Measurements from ENCODE around the gene TNXB.

The TNXB gene, protein sequence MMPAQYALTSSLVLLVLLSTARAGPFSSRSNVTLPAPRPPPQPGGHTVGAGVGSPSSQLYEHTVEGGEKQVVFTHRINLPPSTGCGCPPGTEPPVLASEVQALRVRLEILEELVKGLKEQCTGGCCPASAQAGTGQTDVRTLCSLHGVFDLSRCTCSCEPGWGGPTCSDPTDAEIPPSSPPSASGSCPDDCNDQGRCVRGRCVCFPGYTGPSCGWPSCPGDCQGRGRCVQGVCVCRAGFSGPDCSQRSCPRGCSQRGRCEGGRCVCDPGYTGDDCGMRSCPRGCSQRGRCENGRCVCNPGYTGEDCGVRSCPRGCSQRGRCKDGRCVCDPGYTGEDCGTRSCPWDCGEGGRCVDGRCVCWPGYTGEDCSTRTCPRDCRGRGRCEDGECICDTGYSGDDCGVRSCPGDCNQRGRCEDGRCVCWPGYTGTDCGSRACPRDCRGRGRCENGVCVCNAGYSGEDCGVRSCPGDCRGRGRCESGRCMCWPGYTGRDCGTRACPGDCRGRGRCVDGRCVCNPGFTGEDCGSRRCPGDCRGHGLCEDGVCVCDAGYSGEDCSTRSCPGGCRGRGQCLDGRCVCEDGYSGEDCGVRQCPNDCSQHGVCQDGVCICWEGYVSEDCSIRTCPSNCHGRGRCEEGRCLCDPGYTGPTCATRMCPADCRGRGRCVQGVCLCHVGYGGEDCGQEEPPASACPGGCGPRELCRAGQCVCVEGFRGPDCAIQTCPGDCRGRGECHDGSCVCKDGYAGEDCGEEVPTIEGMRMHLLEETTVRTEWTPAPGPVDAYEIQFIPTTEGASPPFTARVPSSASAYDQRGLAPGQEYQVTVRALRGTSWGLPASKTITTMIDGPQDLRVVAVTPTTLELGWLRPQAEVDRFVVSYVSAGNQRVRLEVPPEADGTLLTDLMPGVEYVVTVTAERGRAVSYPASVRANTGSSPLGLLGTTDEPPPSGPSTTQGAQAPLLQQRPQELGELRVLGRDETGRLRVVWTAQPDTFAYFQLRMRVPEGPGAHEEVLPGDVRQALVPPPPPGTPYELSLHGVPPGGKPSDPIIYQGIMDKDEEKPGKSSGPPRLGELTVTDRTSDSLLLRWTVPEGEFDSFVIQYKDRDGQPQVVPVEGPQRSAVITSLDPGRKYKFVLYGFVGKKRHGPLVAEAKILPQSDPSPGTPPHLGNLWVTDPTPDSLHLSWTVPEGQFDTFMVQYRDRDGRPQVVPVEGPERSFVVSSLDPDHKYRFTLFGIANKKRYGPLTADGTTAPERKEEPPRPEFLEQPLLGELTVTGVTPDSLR (N-terminal part only)

DNA sequence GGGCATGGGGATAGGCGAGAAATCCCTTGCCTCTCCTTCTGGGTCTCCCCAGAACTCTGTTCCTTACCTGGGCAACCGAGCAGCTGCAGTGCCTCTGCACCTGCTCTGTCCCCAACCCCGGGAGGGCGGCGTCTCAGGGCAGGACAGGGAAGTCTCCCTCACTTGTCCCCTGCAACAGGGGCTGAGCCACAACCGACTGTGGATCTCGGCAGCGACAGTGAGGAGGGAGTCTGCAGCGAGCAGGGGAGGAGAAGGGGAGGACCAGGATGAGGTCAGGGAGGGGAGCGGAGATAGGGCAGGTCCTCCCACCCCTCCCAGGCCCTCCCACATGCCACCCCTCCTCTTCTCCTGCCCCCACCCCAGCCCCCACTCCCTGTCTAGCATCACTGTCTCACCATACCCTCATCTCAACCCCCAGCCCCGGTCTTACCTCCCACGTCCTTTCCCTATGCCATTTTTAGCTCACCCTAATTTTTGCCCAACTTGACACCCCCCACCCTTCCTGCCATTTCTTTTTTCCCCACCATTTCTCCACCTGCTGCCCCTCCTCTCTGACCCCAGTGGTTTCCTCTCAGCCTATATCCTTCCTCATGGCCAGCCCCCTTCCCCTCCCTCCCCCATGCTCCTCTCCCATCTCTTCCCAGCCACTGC lies at the start of gene TNXB:
Gene TNXB, minus strand, starts transcription at position 225 of the 651 bp plus-strand sequence. CDS start 11,140 bp downstream, outside the sequence.
- no peaks in the 10 kb centered on the region for H3K36me3 ChIP-seq (ENCODE audit: insufficient read depth, low read length)
- no peak for TF ChIP-seq FOXP2 (optimal IDR thresholded peaks at IDR 0.05; ENCODE audit: control extremely low read depth, extremely low read length, insufficient read depth)
- TF ChIP-seq POLR2AphosphoS5 (IDR thresholded peaks at IDR 0.05; ENCODE audit: borderline replicate concordance, low read depth, low read length): no peak
- no peak for TF ChIP-seq EZH2 (IDR thresholded peaks at IDR 0.05)
- H3K9ac ChIP-seq (ENCODE audit: insufficient read length): no peak within 1 kb of the TSS
- no peak for DNase-seq (ENCODE audit: low read depth, low spot score)
- peak within 1 kb of the TSS; percentile 56 for H3K4me3 ChIP-seq
- H3K9me3 ChIP-seq (ENCODE audit: low read depth, low read length): no peaks in the 10 kb centered on the region
- H3K27ac ChIP-seq: no peak within 1 kb of the TSS

DNA sequence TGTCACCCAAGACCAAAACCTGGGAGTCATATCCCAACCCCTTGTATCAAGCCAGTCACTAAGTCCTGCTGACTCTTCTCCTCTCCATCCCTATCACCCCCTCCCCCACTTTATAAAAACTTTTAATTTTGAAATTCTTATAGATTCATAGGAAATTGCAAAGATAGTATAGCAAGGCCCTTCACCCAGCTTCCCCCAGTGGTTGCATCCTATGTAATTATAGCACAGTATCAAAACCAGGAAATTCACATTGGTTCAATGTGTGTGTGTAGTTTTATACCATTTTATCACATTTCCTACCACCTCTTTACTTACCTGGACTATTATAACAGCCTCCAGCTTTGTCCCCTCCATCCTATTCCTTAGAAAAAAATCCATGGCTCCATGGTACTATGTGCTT lies 48.9 kb upstream of the TNXB start:
- no peaks in the 10 kb centered on the region for H3K9me3 ChIP-seq (ENCODE audit: low read depth, low read length)
- H3K4me3 ChIP-seq: no peak overlapping the region
- no peak overlapping the region for H3K27ac ChIP-seq
- TF ChIP-seq EZH2 (IDR thresholded peaks at IDR 0.05): no peak
- no peak for TF ChIP-seq POLR2AphosphoS5 (IDR thresholded peaks at IDR 0.05; ENCODE audit: borderline replicate concordance, low read depth, low read length)
- no peak for TF ChIP-seq FOXP2 (optimal IDR thresholded peaks at IDR 0.05; ENCODE audit: control extremely low read depth, extremely low read length, insufficient read depth)
- no peak for DNase-seq (ENCODE audit: low read depth, low spot score)
- H3K36me3 ChIP-seq (ENCODE audit: insufficient read depth, low read length): peaks cover 37% of the 10 kb centered on the region
- H3K9ac ChIP-seq (ENCODE audit: insufficient read length): no peak overlapping the region

DNA sequence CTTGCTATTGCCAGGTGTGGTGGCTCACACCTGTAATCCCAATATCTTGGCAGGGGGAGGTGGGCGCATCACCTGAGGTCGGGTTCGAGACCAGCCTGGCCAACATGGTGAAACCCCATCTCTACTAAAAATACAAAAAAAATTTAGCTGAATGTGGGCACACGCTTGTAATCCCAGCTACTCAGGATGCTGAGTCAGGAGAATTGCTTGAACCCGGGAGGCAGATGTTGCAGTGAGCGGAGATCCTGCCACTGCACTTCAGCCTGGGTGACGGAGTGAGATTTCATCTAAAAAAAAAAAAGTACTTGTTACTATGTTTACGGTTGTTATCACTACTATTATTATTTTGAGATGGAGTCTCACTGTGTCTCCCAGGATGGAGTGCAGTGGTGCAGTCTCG lies 47.8 kb upstream of the TNXB start:
- TF ChIP-seq FOXP2 (optimal IDR thresholded peaks at IDR 0.05; ENCODE audit: control extremely low read depth, extremely low read length, insufficient read depth) (no peak), POLR2AphosphoS5 (IDR thresholded peaks at IDR 0.05; ENCODE audit: borderline replicate concordance, low read depth, low read length) (no peak), EZH2 (IDR thresholded peaks at IDR 0.05) (no peak)
- no peak for DNase-seq (ENCODE audit: low read depth, low spot score)
- no peak overlapping the region for H3K27ac ChIP-seq
- no peak overlapping the region for H3K9ac ChIP-seq (ENCODE audit: insufficient read length)
- peaks cover 34% of the 10 kb centered on the region for H3K36me3 ChIP-seq (ENCODE audit: insufficient read depth, low read length)
- H3K9me3 ChIP-seq (ENCODE audit: low read depth, low read length): no peaks in the 10 kb centered on the region
- no peak overlapping the region for H3K4me3 ChIP-seq

DNA sequence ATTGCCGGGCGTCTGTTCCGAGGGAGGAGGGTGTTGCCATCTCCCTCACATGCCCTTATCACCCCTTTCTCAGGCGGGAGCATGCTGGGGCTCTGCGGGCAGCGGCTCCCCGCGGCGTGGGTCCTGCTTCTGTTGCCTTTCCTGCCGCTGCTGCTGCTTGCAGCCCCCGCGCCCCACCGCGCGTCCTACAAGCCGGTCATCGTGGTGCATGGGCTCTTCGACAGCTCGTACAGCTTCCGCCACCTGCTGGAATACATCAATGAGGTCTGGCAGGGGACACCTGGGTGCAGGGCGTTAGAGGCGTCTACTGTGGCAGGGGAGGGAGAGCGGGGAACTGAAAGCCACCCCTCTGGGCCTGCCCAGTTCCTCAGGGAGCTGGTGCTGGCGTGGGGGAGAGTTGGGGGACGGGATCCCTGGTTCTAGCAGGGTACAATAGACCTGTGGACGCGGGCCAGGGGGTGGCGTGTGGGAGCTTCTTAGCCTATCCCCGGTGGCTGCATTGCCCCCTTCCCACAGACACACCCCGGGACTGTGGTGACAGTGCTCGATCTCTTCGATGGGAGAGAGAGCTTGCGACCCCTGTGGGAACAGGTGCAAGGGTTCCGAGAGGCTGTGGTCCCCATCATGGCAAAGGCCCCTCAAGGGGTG lies 45.5 kb upstream of the TNXB start:
- Histone ChIP-seq H3K36me3 (ENCODE audit: insufficient read depth, low read length) (peaks cover 34% of the 10 kb centered on the region), H3K9me3 (ENCODE audit: low read depth, low read length) (no peaks in the 10 kb centered on the region), H3K4me3 (peak overlapping the region; percentile 94), H3K9ac (ENCODE audit: insufficient read length) (peak overlapping the region; percentile 90), H3K27ac (peak overlapping the region; percentile 84; the same call in 1 of the 2 replicates)
- no peak for DNase-seq (ENCODE audit: low read depth, low spot score)
- no peak for TF ChIP-seq POLR2AphosphoS5 (IDR thresholded peaks at IDR 0.05; ENCODE audit: borderline replicate concordance, low read depth, low read length)
- no peak for TF ChIP-seq FOXP2 (optimal IDR thresholded peaks at IDR 0.05; ENCODE audit: control extremely low read depth, extremely low read length, insufficient read depth)
- no peak for TF ChIP-seq EZH2 (IDR thresholded peaks at IDR 0.05)

DNA sequence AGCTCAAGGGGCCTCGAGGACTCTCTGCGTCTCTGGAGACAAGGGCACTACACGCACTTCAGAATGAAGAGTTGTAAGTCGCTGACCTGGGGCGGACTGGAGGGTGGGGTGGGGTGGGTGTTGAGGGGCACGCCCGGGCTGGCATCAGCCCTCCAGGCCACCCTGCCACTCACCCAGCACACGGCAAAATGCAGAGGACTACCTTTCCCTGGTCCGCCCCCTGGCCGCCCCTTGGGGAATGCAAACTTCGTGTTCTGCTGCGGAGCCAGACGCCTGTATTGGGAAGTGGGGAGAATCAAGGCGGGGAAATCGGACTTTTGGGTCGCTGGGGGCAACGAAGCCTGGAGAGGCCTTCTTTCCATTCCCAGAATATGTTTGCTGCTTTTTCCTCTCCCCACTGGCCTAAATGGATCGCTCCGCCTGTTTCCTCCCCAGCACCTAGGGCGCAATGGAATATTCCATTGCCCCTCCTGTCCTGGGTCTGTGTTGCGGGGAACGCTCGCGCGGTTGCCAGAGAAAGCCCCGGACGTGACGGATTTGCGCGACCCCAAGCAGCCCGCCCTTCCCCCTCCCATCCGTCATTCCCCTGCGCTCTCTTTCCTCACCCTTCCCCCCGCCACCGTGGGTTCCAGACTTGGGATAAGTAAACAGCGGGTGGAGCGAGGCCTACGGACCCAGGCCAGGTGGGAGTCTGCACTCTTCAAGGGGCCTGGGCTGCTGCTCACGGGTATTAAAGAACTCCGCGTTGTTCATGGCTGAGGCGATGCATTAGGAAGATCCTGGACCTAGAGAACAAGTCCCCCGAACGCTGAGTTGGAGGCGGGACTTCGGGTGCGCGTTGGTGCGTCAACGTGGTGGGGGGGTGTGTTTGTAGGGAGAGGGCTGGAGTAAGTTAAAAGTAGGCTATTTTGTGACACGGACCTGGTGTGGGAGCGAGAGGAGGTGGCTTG lies 44.7 kb upstream of the TNXB start, which contains the start of gene PPT2:
Gene PPT2, plus strand, starts transcription at position 578 of the 950 bp plus-strand sequence. CDS start 454 bp downstream, outside the sequence.
- H3K36me3 ChIP-seq (ENCODE audit: insufficient read depth, low read length): peaks cover 32% of the 10 kb centered on the region
- peak within 1 kb of the TSS; percentile 94 for H3K4me3 ChIP-seq
- no peak for DNase-seq (ENCODE audit: low read depth, low spot score)
- H3K9ac ChIP-seq (ENCODE audit: insufficient read length): peak within 1 kb of the TSS; percentile 90
- TF ChIP-seq POLR2AphosphoS5 (IDR thresholded peaks at IDR 0.05; ENCODE audit: borderline replicate concordance, low read depth, low read length): peak; percentile 21
- no peak for TF ChIP-seq EZH2 (IDR thresholded peaks at IDR 0.05)
- TF ChIP-seq FOXP2 (optimal IDR thresholded peaks at IDR 0.05; ENCODE audit: control extremely low read depth, extremely low read length, insufficient read depth): peak; percentile 82
- peak within 1 kb of the TSS; percentile 85 for H3K27ac ChIP-seq
- no peaks in the 10 kb centered on the region for H3K9me3 ChIP-seq (ENCODE audit: low read depth, low read length)

DNA sequence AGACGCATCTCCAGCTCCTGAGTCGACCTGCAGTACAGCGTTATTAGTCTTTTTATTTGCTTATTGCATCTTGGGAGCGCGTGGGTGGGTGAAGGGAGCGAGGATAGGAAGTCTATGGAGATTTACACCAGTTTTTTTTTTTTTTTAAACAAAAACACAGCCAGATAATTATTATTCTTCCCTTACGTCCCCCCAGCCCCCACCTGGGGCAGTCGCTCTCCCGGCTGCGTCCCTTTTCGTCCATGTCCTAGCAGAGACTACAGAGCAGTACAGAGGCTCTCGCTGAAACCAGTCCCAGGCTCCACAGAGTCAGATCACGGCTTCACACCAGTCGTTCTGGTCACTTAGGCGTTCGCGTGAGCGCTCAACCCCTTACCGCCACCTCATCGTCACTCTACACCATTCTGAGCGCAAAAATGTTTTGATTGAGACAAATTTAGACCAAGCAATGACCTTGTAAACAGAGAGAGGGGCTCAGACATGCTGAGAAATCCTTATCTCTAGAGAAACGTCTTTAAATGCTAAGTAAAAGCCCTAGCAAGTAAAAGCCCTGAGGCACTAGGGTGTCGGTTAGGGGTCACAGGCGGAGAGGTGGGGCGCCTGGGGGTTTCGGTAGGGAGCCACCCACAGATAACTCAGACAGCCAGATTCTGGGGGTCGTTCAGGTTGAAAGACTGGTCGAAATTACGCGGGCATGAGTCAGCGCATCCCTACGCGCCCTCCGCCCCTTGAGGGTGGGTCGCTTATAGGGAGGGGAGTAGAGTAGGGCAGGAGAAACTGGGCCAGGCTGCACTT lies 43.8 kb upstream of the TNXB start:
- H3K9me3 ChIP-seq (ENCODE audit: low read depth, low read length): no peaks in the 10 kb centered on the region
- H3K4me3 ChIP-seq: peak overlapping the region; percentile 94
- peaks cover 23% of the 10 kb centered on the region for H3K36me3 ChIP-seq (ENCODE audit: insufficient read depth, low read length)
- no peak for TF ChIP-seq FOXP2 (optimal IDR thresholded peaks at IDR 0.05; ENCODE audit: control extremely low read depth, extremely low read length, insufficient read depth)
- TF ChIP-seq EZH2 (IDR thresholded peaks at IDR 0.05): no peak
- TF ChIP-seq POLR2AphosphoS5 (IDR thresholded peaks at IDR 0.05; ENCODE audit: borderline replicate concordance, low read depth, low read length): no peak
- DNase-seq (ENCODE audit: low read depth, low spot score): no peak
- peak overlapping the region; percentile 90 for H3K9ac ChIP-seq (ENCODE audit: insufficient read length)
- H3K27ac ChIP-seq: peak overlapping the region; percentile 85

Measured in SK-N-MC (cell line).